NT2/D1 (cell line): ENCODE data around the gene ADD3.
"Not testable (repeated sequence)": the region's sequence is repeated elsewhere in the genome, so short reads cannot be mapped to it uniquely, and the experiment has no call there.

ENCODE experiments used
- SUZ12 ChIP-seq: IDR thresholded peaks from 2 replicates; pipeline ENCODE4 v1.6.1; 2011; ENCODE audit not compliant: insufficient read length, insufficient read depth; ENCODE audit errors: extremely low read depth
- YY1 ChIP-seq: IDR thresholded peaks from 2 replicates; pipeline ENCODE4 v1.6.1; 2011; ENCODE audit not compliant: insufficient read length, insufficient read depth
- ZNF274 ChIP-seq: IDR thresholded peaks from 2 replicates; pipeline ENCODE4 v1.6.1; 2011; ENCODE audit warnings: mild to moderate bottlenecking, low read depth, low read length

DNA sequence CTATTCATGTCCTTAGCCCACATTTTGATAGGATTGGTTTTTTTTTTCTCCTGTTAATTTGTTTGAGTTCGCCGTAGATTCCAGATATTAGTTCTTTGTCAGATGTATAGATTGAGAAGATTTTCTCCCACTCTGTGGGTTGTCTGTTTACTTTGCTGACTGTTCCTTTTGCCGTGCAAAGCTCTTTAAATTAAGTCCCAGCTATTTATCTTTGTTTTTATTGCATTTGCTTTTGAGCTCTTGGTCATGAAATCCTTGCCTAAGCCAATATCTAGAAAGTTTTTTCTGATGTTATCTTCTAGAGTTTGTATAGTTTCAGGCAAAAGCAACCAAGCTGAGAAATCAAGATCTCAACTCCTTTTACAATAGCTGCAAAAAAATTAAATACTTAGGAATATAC lies 22.0 kb upstream of the ADD3 start:
- TF ChIP-seq YY1, SUZ12, ZNF274: not testable (repeated sequence)
